ENCODE results near the gene SETD6.

DNA sequence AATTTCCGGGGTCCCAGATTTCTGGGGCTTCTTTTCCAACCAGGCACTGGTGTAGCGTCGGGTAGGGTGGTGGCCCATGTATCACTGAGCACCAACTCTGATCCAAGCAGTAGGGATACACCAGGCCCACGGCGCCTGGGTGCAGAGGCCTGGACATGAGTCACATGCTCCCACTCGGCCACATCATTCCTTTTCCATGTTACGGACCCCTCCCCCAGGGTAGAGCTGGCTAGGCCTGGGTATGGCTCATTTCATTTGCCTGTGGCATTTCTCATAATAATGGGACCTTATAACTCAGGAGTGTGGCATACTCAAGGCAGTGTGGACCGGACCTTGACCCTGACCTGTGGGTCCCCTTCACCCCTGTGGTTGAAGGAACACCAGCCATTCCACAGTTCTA lies 33.4 kb upstream of the SETD6 start:
- TF ChIP-seq, protein P1, sequence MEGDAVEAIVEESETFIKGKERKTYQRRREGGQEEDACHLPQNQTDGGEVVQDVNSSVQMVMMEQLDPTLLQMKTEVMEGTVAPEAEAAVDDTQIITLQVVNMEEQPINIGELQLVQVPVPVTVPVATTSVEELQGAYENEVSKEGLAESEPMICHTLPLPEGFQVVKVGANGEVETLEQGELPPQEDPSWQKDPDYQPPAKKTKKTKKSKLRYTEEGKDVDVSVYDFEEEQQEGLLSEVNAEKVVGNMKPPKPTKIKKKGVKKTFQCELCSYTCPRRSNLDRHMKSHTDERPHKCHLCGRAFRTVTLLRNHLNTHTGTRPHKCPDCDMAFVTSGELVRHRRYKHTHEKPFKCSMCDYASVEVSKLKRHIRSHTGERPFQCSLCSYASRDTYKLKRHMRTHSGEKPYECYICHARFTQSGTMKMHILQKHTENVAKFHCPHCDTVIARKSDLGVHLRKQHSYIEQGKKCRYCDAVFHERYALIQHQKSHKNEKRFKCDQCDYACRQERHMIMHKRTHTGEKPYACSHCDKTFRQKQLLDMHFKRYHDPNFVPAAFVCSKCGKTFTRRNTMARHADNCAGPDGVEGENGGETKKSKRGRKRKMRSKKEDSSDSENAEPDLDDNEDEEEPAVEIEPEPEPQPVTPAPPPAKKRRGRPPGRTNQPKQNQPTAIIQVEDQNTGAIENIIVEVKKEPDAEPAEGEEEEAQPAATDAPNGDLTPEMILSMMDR (conservative IDR thresholded peaks at IDR 0.05; ENCODE audit: low read depth in 2 of 2), result no peak
- no peak for TF ChIP-seq JUNB (IDR thresholded peaks at IDR 0.05; ENCODE audit: unreplicated experiment)
- TF ChIP-seq CREB1 (CRISPR knock-in tag; IDR thresholded peaks at IDR 0.05; ENCODE audit: low read depth), result no peak
- no peak for TF ChIP-seq POLR2AphosphoS5 (IDR thresholded peaks at IDR 0.05; ENCODE audit: low read depth)
- no peak for TF ChIP-seq EZH2 (IDR thresholded peaks at IDR 0.05; ENCODE audit: low read depth, unreplicated experiment)
- TF ChIP-seq, protein P2, sequence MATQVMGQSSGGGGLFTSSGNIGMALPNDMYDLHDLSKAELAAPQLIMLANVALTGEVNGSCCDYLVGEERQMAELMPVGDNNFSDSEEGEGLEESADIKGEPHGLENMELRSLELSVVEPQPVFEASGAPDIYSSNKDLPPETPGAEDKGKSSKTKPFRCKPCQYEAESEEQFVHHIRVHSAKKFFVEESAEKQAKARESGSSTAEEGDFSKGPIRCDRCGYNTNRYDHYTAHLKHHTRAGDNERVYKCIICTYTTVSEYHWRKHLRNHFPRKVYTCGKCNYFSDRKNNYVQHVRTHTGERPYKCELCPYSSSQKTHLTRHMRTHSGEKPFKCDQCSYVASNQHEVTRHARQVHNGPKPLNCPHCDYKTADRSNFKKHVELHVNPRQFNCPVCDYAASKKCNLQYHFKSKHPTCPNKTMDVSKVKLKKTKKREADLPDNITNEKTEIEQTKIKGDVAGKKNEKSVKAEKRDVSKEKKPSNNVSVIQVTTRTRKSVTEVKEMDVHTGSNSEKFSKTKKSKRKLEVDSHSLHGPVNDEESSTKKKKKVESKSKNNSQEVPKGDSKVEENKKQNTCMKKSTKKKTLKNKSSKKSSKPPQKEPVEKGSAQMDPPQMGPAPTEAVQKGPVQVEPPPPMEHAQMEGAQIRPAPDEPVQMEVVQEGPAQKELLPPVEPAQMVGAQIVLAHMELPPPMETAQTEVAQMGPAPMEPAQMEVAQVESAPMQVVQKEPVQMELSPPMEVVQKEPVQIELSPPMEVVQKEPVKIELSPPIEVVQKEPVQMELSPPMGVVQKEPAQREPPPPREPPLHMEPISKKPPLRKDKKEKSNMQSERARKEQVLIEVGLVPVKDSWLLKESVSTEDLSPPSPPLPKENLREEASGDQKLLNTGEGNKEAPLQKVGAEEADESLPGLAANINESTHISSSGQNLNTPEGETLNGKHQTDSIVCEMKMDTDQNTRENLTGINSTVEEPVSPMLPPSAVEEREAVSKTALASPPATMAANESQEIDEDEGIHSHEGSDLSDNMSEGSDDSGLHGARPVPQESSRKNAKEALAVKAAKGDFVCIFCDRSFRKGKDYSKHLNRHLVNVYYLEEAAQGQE (IDR thresholded peaks at IDR 0.05; ENCODE audit: unreplicated experiment), result no peak
- no peak for TF ChIP-seq NANOG (IDR thresholded peaks at IDR 0.05; ENCODE audit: borderline replicate concordance)
- TF ChIP-seq STAT1 (IDR thresholded peaks at IDR 0.05; ENCODE audit: unreplicated experiment), result no peak
- no peak for TF ChIP-seq EZH2phosphoT487 (IDR thresholded peaks at IDR 0.05; ENCODE audit: unreplicated experiment)
- TF ChIP-seq ZNF114 (CRISPR knock-in tag; IDR thresholded peaks at IDR 0.05), result no peak
- TF ChIP-seq, protein P3, sequence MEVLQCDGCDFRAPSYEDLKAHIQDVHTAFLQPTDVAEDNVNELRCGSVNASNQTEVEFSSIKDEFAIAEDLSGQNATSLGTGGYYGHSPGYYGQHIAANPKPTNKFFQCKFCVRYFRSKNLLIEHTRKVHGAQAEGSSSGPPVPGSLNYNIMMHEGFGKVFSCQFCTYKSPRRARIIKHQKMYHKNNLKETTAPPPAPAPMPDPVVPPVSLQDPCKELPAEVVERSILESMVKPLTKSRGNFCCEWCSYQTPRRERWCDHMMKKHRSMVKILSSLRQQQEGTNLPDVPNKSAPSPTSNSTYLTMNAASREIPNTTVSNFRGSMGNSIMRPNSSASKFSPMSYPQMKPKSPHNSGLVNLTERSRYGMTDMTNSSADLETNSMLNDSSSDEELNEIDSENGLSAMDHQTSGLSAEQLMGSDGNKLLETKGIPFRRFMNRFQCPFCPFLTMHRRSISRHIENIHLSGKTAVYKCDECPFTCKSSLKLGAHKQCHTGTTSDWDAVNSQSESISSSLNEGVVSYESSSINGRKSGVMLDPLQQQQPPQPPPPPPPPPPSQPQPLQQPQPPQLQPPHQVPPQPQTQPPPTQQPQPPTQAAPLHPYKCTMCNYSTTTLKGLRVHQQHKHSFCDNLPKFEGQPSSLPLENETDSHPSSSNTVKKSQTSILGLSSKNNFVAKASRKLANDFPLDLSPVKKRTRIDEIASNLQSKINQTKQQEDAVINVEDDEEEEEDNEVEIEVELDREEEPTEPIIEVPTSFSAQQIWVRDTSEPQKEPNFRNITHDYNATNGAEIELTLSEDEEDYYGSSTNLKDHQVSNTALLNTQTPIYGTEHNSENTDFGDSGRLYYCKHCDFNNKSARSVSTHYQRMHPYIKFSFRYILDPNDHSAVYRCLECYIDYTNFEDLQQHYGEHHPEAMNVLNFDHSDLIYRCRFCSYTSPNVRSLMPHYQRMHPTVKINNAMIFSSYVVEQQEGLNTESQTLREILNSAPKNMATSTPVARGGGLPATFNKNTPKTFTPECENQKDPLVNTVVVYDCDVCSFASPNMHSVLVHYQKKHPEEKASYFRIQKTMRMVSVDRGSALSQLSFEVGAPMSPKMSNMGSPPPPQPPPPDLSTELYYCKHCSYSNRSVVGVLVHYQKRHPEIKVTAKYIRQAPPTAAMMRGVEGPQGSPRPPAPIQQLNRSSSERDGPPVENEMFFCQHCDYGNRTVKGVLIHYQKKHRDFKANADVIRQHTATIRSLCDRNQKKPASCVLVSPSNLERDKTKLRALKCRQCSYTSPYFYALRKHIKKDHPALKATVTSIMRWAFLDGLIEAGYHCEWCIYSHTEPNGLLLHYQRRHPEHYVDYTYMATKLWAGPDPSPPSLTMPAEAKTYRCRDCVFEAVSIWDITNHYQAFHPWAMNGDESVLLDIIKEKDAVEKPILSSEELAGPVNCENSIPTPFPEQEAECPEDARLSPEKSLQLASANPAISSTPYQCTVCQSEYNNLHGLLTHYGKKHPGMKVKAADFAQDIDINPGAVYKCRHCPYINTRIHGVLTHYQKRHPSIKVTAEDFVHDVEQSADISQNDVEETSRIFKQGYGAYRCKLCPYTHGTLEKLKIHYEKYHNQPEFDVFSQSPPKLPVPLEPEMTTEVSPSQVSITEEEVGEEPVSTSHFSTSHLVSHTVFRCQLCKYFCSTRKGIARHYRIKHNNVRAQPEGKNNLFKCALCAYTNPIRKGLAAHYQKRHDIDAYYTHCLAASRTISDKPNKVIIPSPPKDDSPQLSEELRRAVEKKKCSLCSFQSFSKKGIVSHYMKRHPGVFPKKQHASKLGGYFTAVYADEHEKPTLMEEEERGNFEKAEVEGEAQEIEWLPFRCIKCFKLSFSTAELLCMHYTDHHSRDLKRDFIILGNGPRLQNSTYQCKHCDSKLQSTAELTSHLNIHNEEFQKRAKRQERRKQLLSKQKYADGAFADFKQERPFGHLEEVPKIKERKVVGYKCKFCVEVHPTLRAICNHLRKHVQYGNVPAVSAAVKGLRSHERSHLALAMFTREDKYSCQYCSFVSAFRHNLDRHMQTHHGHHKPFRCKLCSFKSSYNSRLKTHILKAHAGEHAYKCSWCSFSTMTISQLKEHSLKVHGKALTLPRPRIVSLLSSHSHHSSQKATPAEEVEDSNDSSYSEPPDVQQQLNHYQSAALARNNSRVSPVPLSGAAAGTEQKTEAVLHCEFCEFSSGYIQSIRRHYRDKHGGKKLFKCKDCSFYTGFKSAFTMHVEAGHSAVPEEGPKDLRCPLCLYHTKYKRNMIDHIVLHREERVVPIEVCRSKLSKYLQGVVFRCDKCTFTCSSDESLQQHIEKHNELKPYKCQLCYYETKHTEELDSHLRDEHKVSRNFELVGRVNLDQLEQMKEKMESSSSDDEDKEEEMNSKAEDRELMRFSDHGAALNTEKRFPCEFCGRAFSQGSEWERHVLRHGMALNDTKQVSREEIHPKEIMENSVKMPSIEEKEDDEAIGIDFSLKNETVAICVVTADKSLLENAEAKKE (CRISPR knock-in tag; IDR thresholded peaks at IDR 0.05), result no peak
- TF ChIP-seq, protein P4, sequence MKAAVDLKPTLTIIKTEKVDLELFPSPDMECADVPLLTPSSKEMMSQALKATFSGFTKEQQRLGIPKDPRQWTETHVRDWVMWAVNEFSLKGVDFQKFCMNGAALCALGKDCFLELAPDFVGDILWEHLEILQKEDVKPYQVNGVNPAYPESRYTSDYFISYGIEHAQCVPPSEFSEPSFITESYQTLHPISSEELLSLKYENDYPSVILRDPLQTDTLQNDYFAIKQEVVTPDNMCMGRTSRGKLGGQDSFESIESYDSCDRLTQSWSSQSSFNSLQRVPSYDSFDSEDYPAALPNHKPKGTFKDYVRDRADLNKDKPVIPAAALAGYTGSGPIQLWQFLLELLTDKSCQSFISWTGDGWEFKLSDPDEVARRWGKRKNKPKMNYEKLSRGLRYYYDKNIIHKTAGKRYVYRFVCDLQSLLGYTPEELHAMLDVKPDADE (IDR thresholded peaks at IDR 0.05), result no peak

Data from GM23338 (cell line).